GM12878 (cell line): ENCODE measurements around the gene GALNT15. TPM values are rescaled to one million over a fixed set of nuclear protein-coding genes. Genes with fewer than 3 reads are reported as not detected.

Experiments used
- ATAC-seq: fragments of 200-7000 bp; cut with Tn5 transposase; 3 replicates; pipeline ENCODE4 v1.9.1; 2020; ENCODE audit warnings: mild to moderate bottlenecking, moderate library complexity
- BruUV-seq: library from RNA; stranded (reverse); fragments of 400-500 nt; replicated peaks from 2 replicates; lab custom pipeline; 2021; lab: Mats Ljungman, UMichigan
- CTCF ChIA-PET: fragments of 300-600 bp; sonication (Branson Sonifier 250); formaldehyde crosslinking; extraction: SDS; loops from one replicate; lab custom pipeline; 2021; ENCODE audit warnings: inconsistent platforms; lab: Yijun Ruan, JAX
- POLR2A ChIA-PET: fragments of 350-600 bp; formaldehyde crosslinking; extraction: SDS; loops from one replicate; lab custom pipeline; 2021; ENCODE audit warnings: inconsistent platforms; lab: Charles Lee
- RAD21 ChIA-PET: fragments of 300-600 bp; sonication (Branson Sonifier 250); formaldehyde crosslinking; loops from one replicate; lab custom pipeline; 2023; ENCODE audit warnings: antibody characterized with exemption; ENCODE audit not compliant: unreplicated experiment; lab: Charles Lee
- SMC1A ChIA-PET: fragments of 300-600 bp; sonication (Branson Sonifier 250); formaldehyde crosslinking; loops from one replicate; lab custom pipeline; 2023; ENCODE audit not compliant: unreplicated experiment, uncharacterized antibody; lab: Charles Lee
- DNase-seq: peaks from one replicate; pipeline ENCODE4 v3.0.0-alpha.2; 2011; ENCODE audit warnings: low read depth, low spot score
- FAIRE-seq: peaks from 3 replicates; lab custom pipeline; 2011; peaks lifted over from hg19 to GRCh38; lab: Jason Lieb, UNC
- H2AFZ ChIP-seq: 2 replicates; pipeline ENCODE4 v1.6.0; 2011; ENCODE audit warnings: low read depth, low read length, control low read depth; ENCODE audit not compliant: control insufficient read depth
- H3K27ac ChIP-seq: 2 replicates; pipeline ENCODE4 v1.5.1; 2011; ENCODE audit warnings: control low read depth; ENCODE audit not compliant: control insufficient read depth, insufficient read depth
- H3K27me3 ChIP-seq, 2 experiments: replicated peaks in 1 of 2; 2 replicates each; pipeline versions ENCODE4 v1.6.0 to v1.6.1; 2011; ENCODE audit warnings: low read length in 1 of 2; ENCODE audit not compliant: control insufficient read depth in 2 of 2, insufficient read depth in 2 of 2
- H3K36me3 ChIP-seq, 2 experiments: 2 replicates each; pipeline ENCODE4 v1.5.1; 2011; ENCODE audit warnings: low read length in 1 of 2; ENCODE audit not compliant: control insufficient read depth in 2 of 2, insufficient read depth in 2 of 2
- H3K4me1 ChIP-seq: 2 replicates; pipeline ENCODE4 v1.6.1; 2011; ENCODE audit warnings: mild to moderate bottlenecking, low read length, moderate library complexity, mixed read lengths; ENCODE audit not compliant: control insufficient read depth, insufficient read depth
- H3K4me2 ChIP-seq: 2 replicates; pipeline ENCODE4 v1.6.0; 2011; ENCODE audit warnings: control low read depth; ENCODE audit not compliant: control insufficient read depth, insufficient read depth
- H3K4me3 ChIP-seq: fragments of 200-600 bp; sonication (generic); 2 replicates; pipeline ENCODE4 v1.5.1; 2016
- H3K79me2 ChIP-seq: 2 replicates; pipeline ENCODE4 v1.6.0; 2011; ENCODE audit warnings: low read length; ENCODE audit not compliant: control insufficient read depth, insufficient read depth
- H3K9ac ChIP-seq: 2 replicates; pipeline ENCODE4 v1.8.0; 2011; ENCODE audit warnings: low read length, control low read depth, mixed read lengths; ENCODE audit not compliant: control insufficient read depth, insufficient read depth
- H3K9me3 ChIP-seq: replicated peaks from 3 replicates; pipeline ENCODE4 v1.5.1; 2011; ENCODE audit warnings: mild to moderate bottlenecking, low read length; ENCODE audit not compliant: control insufficient read depth, insufficient read depth
- H4K20me1 ChIP-seq: 2 replicates; pipeline ENCODE4 v1.6.0; 2011; ENCODE audit not compliant: control insufficient read depth, insufficient read depth
- BMI1 ChIP-seq: fragments of 450-650 bp; IDR thresholded peaks from 2 replicates; pipeline ENCODE4 v1.6.1; 2016; ENCODE audit warnings: mild to moderate bottlenecking, moderate library complexity, borderline replicate concordance
- MEF2B ChIP-seq: fragments of 450-650 bp; IDR thresholded peaks from 2 replicates; pipeline ENCODE4 v1.6.1; 2018; ENCODE audit warnings: mild to moderate bottlenecking, moderate library complexity; ENCODE audit not compliant: partially characterized antibody, poor library complexity, severe bottlenecking
- SIX5 ChIP-seq: IDR thresholded peaks from 2 replicates; pipeline ENCODE4 v1.6.1; 2011; ENCODE audit warnings: mild to moderate bottlenecking, low read depth, low read length, moderate library complexity; ENCODE audit not compliant: severe bottlenecking
- SREBF1 ChIP-seq: IDR thresholded peaks from 2 replicates; pipeline ENCODE4 v1.6.1; 2012; ENCODE audit warnings: mild to moderate bottlenecking, low read length
- SRF ChIP-seq, 2 experiments: IDR thresholded peaks; 2 replicates each; pipeline ENCODE4 v1.6.1; 2011; ENCODE audit warnings: low read depth in 2 of 2, low read length in 2 of 2, mild to moderate bottlenecking in 1 of 2, moderate library complexity in 1 of 2
- TCF12 ChIP-seq: IDR thresholded peaks from 2 replicates; pipeline ENCODE4 v1.6.1; 2011; ENCODE audit warnings: low read depth, mild to moderate bottlenecking, low read length
- WGBS: methylation state at CpG from one replicate; pipeline ENCODE4 v1.1.6; 2016; ENCODE audit warnings: low lambda C conversion rate; ENCODE audit not compliant: insufficient replicate concordance, insufficient coverage; ENCODE audit errors: missing lambda C conversion rate; 5-methylcytosine and 5-hydroxymethylcytosine counted together
- in situ Hi-C: fragments of 300-500 bp; cut with MboI; formaldehyde crosslinking; loops from 9 replicates; pipeline ENCODE4 v1.14.3; 2018; ENCODE audit warnings: mixed read lengths
- intact Hi-C: fragments of 100-400 bp; cut with micrococcal nuclease; formaldehyde crosslinking; loops from one replicate; pipeline ENCODE4 v1.14.2; 2022; ENCODE audit not compliant: unreplicated experiment
- polyA plus RNA-seq, 11 experiments: library from polyadenylated mRNA; depleted of rRNA in 4 of 11; unstranded in 6 of 11; stranded (reverse) in 5 of 11; fragments of >200 nt; fragmentation: Nextera tagmentation in 4 of 11; fragmentation: Illumina TruSeq in 1 of 11; extraction: Ambion mirVana in 4 of 11; extraction: Trizol in 1 of 11; gene quantifications; 1 replicate in 1 of 11; 2 replicates in 10 of 11; pipeline versions ENCODE4 v1.2.1 to v1.2.3, GENCODE V29; 2011 to 2016; ENCODE audit warnings: inconsistent platforms in 2 of 11, missing spikeins in 2 of 11, low read depth in 1 of 11
- total RNA-seq, 4 experiments: library from RNA; depleted of rRNA in 3 of 4; stranded (reverse); fragments of >200 nt in 3 of 4; fragmentation: Illumina TruSeq in 1 of 4; extraction: Trizol in 1 of 4; gene quantifications; 2 replicates each; pipeline versions ENCODE4 v1.2.1 to v1.2.3, GENCODE V29; 2013 to 2021
- TF ChIP-seq, protein P1 (sequence below): fragments of 450-650 bp; formaldehyde crosslinking; IDR thresholded peaks from 2 replicates; pipeline ENCODE4 v1.4.0; 2022; ENCODE audit warnings: mild to moderate bottlenecking, moderate library complexity

GALNT15 gene
- total and polyA plus RNA-seq, 10 of the 15 experiments (the other 5 are each of a cell fraction or from before 2014, with no cell fraction given), result 0.03 to 0.05 TPM; not detected in 8

DNA sequence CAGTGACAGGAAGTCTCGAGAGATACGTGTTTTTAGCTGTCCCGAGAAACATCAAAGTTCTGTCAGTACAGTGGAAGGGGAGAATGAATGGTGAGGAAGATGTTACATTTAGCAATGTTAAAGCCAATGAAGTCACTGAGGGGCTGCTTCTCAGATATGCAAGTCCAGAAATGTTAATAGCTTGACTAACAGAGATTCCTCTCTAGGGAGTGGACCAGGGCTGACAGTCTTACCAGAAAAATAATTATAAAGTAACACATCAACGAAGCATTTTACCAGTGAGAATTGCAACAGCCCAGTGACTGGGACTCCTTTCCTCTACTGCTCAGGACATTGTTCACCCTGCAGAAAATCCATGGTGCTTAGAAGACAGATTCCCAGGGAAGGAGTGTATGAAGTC lies 23.9 kb downstream of the GALNT15 start (continued):
- TF ChIP-seq, protein P1, sequence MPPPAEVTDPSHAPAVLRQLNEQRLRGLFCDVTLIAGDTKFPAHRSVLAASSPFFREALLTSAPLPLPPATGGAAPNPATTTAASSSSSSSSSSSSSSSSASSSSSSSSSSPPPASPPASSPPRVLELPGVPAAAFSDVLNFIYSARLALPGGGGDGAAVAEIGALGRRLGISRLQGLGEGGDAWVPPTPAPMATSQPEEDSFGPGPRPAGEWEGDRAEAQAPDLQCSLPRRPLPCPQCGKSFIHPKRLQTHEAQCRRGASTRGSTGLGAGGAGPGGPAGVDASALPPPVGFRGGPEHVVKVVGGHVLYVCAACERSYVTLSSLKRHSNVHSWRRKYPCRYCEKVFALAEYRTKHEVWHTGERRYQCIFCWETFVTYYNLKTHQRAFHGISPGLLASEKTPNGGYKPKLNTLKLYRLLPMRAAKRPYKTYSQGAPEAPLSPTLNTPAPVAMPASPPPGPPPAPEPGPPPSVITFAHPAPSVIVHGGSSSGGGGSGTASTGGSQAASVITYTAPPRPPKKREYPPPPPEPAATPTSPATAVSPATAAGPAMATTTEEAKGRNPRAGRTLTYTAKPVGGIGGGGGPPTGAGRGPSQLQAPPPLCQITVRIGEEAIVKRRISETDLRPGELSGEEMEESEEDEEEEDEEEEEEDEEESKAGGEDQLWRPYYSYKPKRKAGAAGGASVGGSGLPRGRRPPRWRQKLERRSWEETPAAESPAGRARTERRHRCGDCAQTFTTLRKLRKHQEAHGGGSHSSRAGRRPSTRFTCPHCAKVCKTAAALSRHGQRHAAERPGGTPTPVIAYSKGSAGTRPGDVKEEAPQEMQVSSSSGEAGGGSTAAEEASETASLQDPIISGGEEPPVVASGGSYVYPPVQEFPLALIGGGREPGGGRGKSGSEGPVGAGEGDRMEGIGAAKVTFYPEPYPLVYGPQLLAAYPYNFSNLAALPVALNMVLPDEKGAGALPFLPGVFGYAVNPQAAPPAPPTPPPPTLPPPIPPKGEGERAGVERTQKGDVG (CRISPR knock-in tag), result no peak
- TF ChIP-seq SRF (IDR thresholded peaks at IDR 0.05; ENCODE audit: low read depth in 2 of 2, low read length in 2 of 2) (no peak), BMI1 (no peak), TCF12 (no peak), SREBF1 (no peak)

DNA sequence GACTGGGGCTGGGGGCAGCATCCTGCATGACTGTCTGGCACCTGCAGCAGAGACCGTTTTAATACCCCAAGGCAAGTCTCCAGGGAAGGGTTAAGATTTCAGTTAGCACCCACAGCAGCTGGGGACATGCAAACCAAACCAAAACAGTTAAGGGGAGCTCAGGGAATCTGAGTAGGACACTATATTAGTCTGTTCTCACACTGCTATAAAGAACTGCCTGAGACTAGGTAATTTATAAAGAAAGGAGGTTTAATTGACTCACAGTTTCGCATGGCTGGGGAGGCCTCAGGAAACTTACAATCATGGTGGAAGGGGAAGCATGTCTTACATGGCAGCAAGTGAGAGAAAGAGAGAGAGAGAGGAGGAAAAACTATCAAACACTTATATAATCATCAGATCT lies 25.3 kb downstream of the GALNT15 start:
- Histone ChIP-seq H3K4me1 (no peaks in the 10 kb centered on the region), H3K27me3 (no peaks in the 10 kb centered on the region; a peak in 2 of 4 replicates), H3K4me3 (no peak overlapping the region), H3K27ac (no peak overlapping the region), H3K9ac (no peak overlapping the region), H2AFZ (no peak overlapping the region), H4K20me1 (no peaks in the 10 kb centered on the region), H3K4me2 (no peak overlapping the region), H3K79me2 (no peaks in the 10 kb centered on the region), H3K9me3 (no peaks in the 10 kb centered on the region), H3K36me3 (no peaks in the 10 kb centered on the region)
- ATAC-seq, result no peak
- RAD21 ChIA-PET, result no interaction called here
- intact Hi-C loops, result no loop called here
- no peak for DNase-seq
- BruUV-seq, result no TSS peak
- WGBS, result 0% methylated on average over 2 of the region's 2 CpGs
- POLR2A ChIA-PET, result no interaction called here
- CTCF ChIA-PET, result no interaction called here
- TF ChIP-seq SIX5, result no peak
- peak; percentile 26 for TF ChIP-seq MEF2B
- in situ Hi-C loops, result no loop called here
- no peak for FAIRE-seq
- SMC1A ChIA-PET, result no interaction called here
